Nephron progenitor cell (in vitro differentiated cells): ENCODE measurements around the gene HEBP2.

Experiments
- DNase-seq: peaks from one replicate; pipeline ENCODE4 v3.0.0; 2021
- H3K27ac Mint-ChIP-seq: 2 replicates; pipeline ENCODE4 v1.8.0; 2021; ENCODE audit warnings: mild to moderate bottlenecking, moderate library complexity, mixed read lengths
- H3K27me3 Mint-ChIP-seq: 2 replicates; pipeline ENCODE4 v1.8.0; 2021; ENCODE audit warnings: mild to moderate bottlenecking, low read depth, mixed read lengths; ENCODE audit not compliant: poor library complexity
- H3K36me3 Mint-ChIP-seq: 2 replicates; pipeline ENCODE4 v1.8.0; 2021; ENCODE audit warnings: low read depth, mixed read lengths
- H3K4me1 Mint-ChIP-seq: 2 replicates; pipeline ENCODE4 v1.8.0; 2021; ENCODE audit warnings: mixed read lengths
- H3K4me3 Mint-ChIP-seq: 2 replicates; pipeline ENCODE4 v1.8.0; 2021; ENCODE audit warnings: mild to moderate bottlenecking, moderate library complexity, mixed read lengths
- H3K9me3 Mint-ChIP-seq: 2 replicates; pipeline ENCODE4 v1.8.0; 2021; ENCODE audit warnings: mild to moderate bottlenecking, moderate library complexity, mixed read lengths
- CTCF ChIP-seq: fragments of 200-600 bp; sonication (generic); IDR thresholded peaks from 2 replicates; pipeline ENCODE4 v1.5.0; 2021; ENCODE audit warnings: antibody characterized with exemption

Gene HEBP2

GRCh38 chr6:138393871-138394783 is 9.9 kb upstream of the HEBP2 start:
- Mint-ChIP-seq H3K27ac (no peak overlapping the region), H3K9me3 (no peaks in the 10 kb centered on the region), H3K27me3 (peaks cover 9% of the 10 kb centered on the region), H3K4me3 (no peak overlapping the region), H3K36me3 (no peaks in the 10 kb centered on the region), H3K4me1 (no peaks in the 10 kb centered on the region)
- no peak for TF ChIP-seq CTCF
- no peak for DNase-seq

- H3K27me3 Mint-ChIP-seq, result peaks cover 8% of the 10 kb centered on the region
- no peaks in the 10 kb centered on the region for H3K9me3 Mint-ChIP-seq
- H3K27ac Mint-ChIP-seq, result no peak overlapping the region
- no peak overlapping the region for H3K4me3 Mint-ChIP-seq
- TF ChIP-seq CTCF, result no peak
- H3K4me1 Mint-ChIP-seq, result no peaks in the 10 kb centered on the region
- H3K36me3 Mint-ChIP-seq, result no peaks in the 10 kb centered on the region
- DNase-seq, result no peak
Observed at GRCh38 chr6:138396709-138397108, 7.3 kb upstream of the HEBP2 start.

- no peaks in the 10 kb centered on the region for H3K4me1 Mint-ChIP-seq
- no peak for DNase-seq
- no peaks in the 10 kb centered on the region for H3K36me3 Mint-ChIP-seq
- no peak overlapping the region for H3K4me3 Mint-ChIP-seq
- H3K27ac Mint-ChIP-seq, result no peak overlapping the region
- peaks cover 8% of the 10 kb centered on the region for H3K27me3 Mint-ChIP-seq
- TF ChIP-seq CTCF, result no peak
- no peaks in the 10 kb centered on the region for H3K9me3 Mint-ChIP-seq
Observed at GRCh38 chr6:138397128-138398122, 6.6 kb upstream of the HEBP2 start.

GRCh38 chr6:138400326-138400725 is 3.7 kb upstream of the HEBP2 start:
- no peak overlapping the region for H3K27ac Mint-ChIP-seq
- H3K9me3 Mint-ChIP-seq, result no peaks in the 10 kb centered on the region
- no peaks in the 10 kb centered on the region for H3K36me3 Mint-ChIP-seq
- TF ChIP-seq CTCF, result no peak
- H3K4me1 Mint-ChIP-seq, result peaks cover 5% of the 10 kb centered on the region
- no peak for DNase-seq
- H3K4me3 Mint-ChIP-seq, result no peak overlapping the region
- peaks cover 12% of the 10 kb centered on the region for H3K27me3 Mint-ChIP-seq

- TF ChIP-seq CTCF, result no peak
- Mint-ChIP-seq H3K9me3 (no peaks in the 10 kb centered on the region), H3K27ac (no peak overlapping the region), H3K27me3 (peaks cover 12% of the 10 kb centered on the region), H3K4me3 (peak overlapping the region; percentile 58), H3K36me3 (peaks cover 10% of the 10 kb centered on the region), H3K4me1 (peaks cover 16% of the 10 kb centered on the region)
- no peak for DNase-seq
Observed at GRCh38 chr6:138401960-138402837, 1.8 kb upstream of the HEBP2 start.
